HCT116 (cell line): Measurements from ENCODE around the gene HTRA2. TPM values are rescaled to one million over a fixed set of nuclear protein-coding genes. Genes with fewer than 3 reads are reported as not detected.

Experiments used
- ATAC-seq: fragments of 200-7000 bp; cut with Tn5 transposase; 2 replicates; pipeline ENCODE4 v1.9.1; 2020; ENCODE audit warnings: mild to moderate bottlenecking, moderate library complexity
- BruUV-seq: library from RNA; stranded (reverse); fragments of 400-500 nt; replicated peaks from 2 replicates; lab custom pipeline; 2021; lab: Mats Ljungman, UMichigan
- CTCF ChIA-PET: fragments of 300-600 bp; sonication (Branson Sonifier 250); formaldehyde crosslinking; loops from one replicate; lab custom pipeline; 2021; ENCODE audit warnings: antibody characterized with exemption; lab: Charles Lee
- POLR2A ChIA-PET: fragments of 300-600, 350-600 bp; sonication (Branson Sonifier 250); formaldehyde crosslinking; loops from one replicate; lab custom pipeline; 2021; ENCODE audit warnings: antibody characterized with exemption; lab: Charles Lee
- RAD21 ChIA-PET, 2 experiments: fragments of 300-600 bp; sonication (Branson Sonifier 250); formaldehyde crosslinking; loops; one replicate each; lab custom pipeline; 2023; ENCODE audit warnings: low total read pairs in 2 of 2; ENCODE audit not compliant: uncharacterized antibody in 2 of 2, unreplicated experiment in 2 of 2, low non-redundant PET in 1 of 2; lab: Charles Lee
- DNase-seq: peaks from one replicate; pipeline ENCODE4 v3.0.0-alpha.2; 2010; ENCODE audit warnings: low read depth, low spot score
- H2AFZ ChIP-seq: fragments of 200-600 bp; shearing (Covaris generic), sonication (generic); 2 replicates; pipeline ENCODE4 v1.6.1; 2017; ENCODE audit warnings: low read depth, mixed run types, mixed read lengths, antibody characterized with exemption, low read length; ENCODE audit not compliant: poor library complexity, severe bottlenecking
- H3K27ac ChIP-seq: 2 replicates; pipeline ENCODE4 v1.5.1; 2012; ENCODE audit warnings: low read depth, low read length
- H3K27me3 ChIP-seq: fragments of 200-600 bp; sonication (generic); 2 replicates; pipeline ENCODE4 v1.6.1; 2016; ENCODE audit warnings: mixed run types, low read length, mixed read lengths; ENCODE audit not compliant: insufficient read depth
- H3K36me3 ChIP-seq, 2 experiments: fragments of 200-500 bp in 1 of 2; fragments of 200-600 bp in 1 of 2; sonication (Bioruptor generic) in 1 of 2; sonication (generic) in 1 of 2; 2 replicates each; pipeline versions ENCODE4 v1.5.1 to v1.6.1; 2014 to 2016; ENCODE audit warnings: low read length in 2 of 2, inconsistent platforms in 1 of 2, mixed read lengths in 1 of 2, mixed run types in 1 of 2; ENCODE audit not compliant: insufficient read depth in 2 of 2, control insufficient read depth in 1 of 2
- H3K4me1 ChIP-seq, 2 experiments: fragments of 200-600 bp in 1 of 2; sonication (generic) in 1 of 2; 2 replicates each; pipeline versions ENCODE4 v1.5.1 to v1.6.1; 2012 to 2017; ENCODE audit warnings: low read length in 2 of 2, inconsistent platforms in 1 of 2, mild to moderate bottlenecking in 1 of 2, mixed read lengths in 1 of 2, mixed run types in 1 of 2, moderate library complexity in 1 of 2; ENCODE audit not compliant: insufficient read depth in 2 of 2, control insufficient read depth in 1 of 2
- H3K4me2 ChIP-seq: fragments of 200-600 bp; sonication (generic); 2 replicates; pipeline ENCODE4 v1.6.1; 2017; ENCODE audit warnings: mixed run types, low read length, mixed read lengths
- H3K4me3 ChIP-seq, 2 experiments: fragments of 200-600 bp in 1 of 2; sonication (generic) in 1 of 2; replicated peaks in 1 of 2; 2 replicates each; pipeline ENCODE4 v1.5.1; 2011 to 2016; ENCODE audit warnings: low read length in 2 of 2, control low read depth in 1 of 2, low read depth in 1 of 2, mild to moderate bottlenecking in 1 of 2, mixed read lengths in 1 of 2, mixed run types in 1 of 2
- H3K79me2 ChIP-seq: fragments of 200-600 bp; sonication (generic); 2 replicates; pipeline ENCODE4 v1.6.1; 2017; ENCODE audit warnings: mild to moderate bottlenecking, mixed run types, low read length, moderate library complexity, mixed read lengths; ENCODE audit not compliant: insufficient read depth
- H3K9ac ChIP-seq: fragments of 200-600 bp; sonication (generic); 2 replicates; pipeline ENCODE4 v1.6.1; 2016; ENCODE audit warnings: low read length, mixed read lengths
- H3K9me2 ChIP-seq: fragments of 200-600 bp; sonication (generic), shearing (Covaris generic); 2 replicates; pipeline ENCODE4 v1.6.1; 2017; ENCODE audit warnings: mixed run types, mild to moderate bottlenecking, moderate library complexity; ENCODE audit not compliant: insufficient read depth
- H3K9me3 ChIP-seq, 2 experiments: fragments of 200-500 bp in 1 of 2; fragments of 200-600 bp in 1 of 2; sonication (Bioruptor generic) in 1 of 2; sonication (generic) in 1 of 2; 2 replicates each; pipeline ENCODE4 v1.6.1; 2014 to 2017; ENCODE audit warnings: low read length in 2 of 2, mixed read lengths in 2 of 2, inconsistent platforms in 1 of 2, low read depth in 1 of 2, mild to moderate bottlenecking in 1 of 2, mixed run types in 1 of 2, moderate library complexity in 1 of 2; ENCODE audit not compliant: control insufficient read depth in 1 of 2, insufficient read depth in 1 of 2
- H4K20me1 ChIP-seq: fragments of 200-600 bp; sonication (generic), shearing (Covaris generic); 2 replicates; pipeline ENCODE4 v1.6.1; 2017; ENCODE audit warnings: mixed run types, mild to moderate bottlenecking, moderate library complexity; ENCODE audit not compliant: insufficient read depth
- EGR1 ChIP-seq: IDR thresholded peaks from 2 replicates; pipeline ENCODE4 v1.6.1; 2012; ENCODE audit warnings: low read depth
- EZH2 ChIP-seq: fragments of 200-600 bp; sonication (generic); IDR thresholded peaks from 2 replicates; pipeline ENCODE4 v1.6.1; 2017; ENCODE audit warnings: antibody characterized with exemption, mixed run types
- EZH2phosphoT487 ChIP-seq: fragments of 200-600 bp; IDR thresholded peaks from 2 replicates; pipeline ENCODE4 v1.6.1; 2018; ENCODE audit warnings: antibody characterized with exemption, borderline replicate concordance
- JUND ChIP-seq: IDR thresholded peaks from 2 replicates; pipeline ENCODE4 v1.6.1; 2012
- MAX ChIP-seq: IDR thresholded peaks from 2 replicates; pipeline ENCODE4 v1.6.1; 2012
- POLR2A ChIP-seq: IDR thresholded peaks from 2 replicates; pipeline ENCODE4 v1.7.0; 2011; ENCODE audit warnings: borderline replicate concordance; ENCODE audit not compliant: insufficient read depth, insufficient read length; ENCODE audit errors: extremely low read depth
- POLR2AphosphoS5 ChIP-seq: IDR thresholded peaks from 2 replicates; pipeline ENCODE4 v1.6.1; 2011; ENCODE audit warnings: mild to moderate bottlenecking, low read depth, low read length, moderate library complexity
- ZFX ChIP-seq: fragments of 450-650 bp; IDR thresholded peaks from 2 replicates; pipeline ENCODE4 v1.6.1; 2017
- ZNF274 ChIP-seq: fragments of 200-500 bp; sonication (Bioruptor generic); IDR thresholded peaks from 2 replicates; pipeline ENCODE4 v1.6.1; 2014; ENCODE audit warnings: mild to moderate bottlenecking, low read depth, low read length, inconsistent platforms
- intact Hi-C: fragments of 100-400 bp; cut with micrococcal nuclease; formaldehyde crosslinking; loops from 2 replicates; pipeline ENCODE4 v1.10.0; 2022
- total RNA-seq: library from RNA; stranded (reverse); gene quantifications from one replicate; pipeline ENCODE4 v1.2.1, GENCODE V29; 2021; ENCODE audit not compliant: unreplicated experiment
- TF ChIP-seq, protein P1 (sequence below): IDR thresholded peaks from 2 replicates; pipeline ENCODE4 v1.6.1; 2011; ENCODE audit warnings: mild to moderate bottlenecking, low read length, moderate library complexity; ENCODE audit not compliant: insufficient replicate concordance; ENCODE audit errors: extremely low read depth
- TF ChIP-seq, protein P2 (sequence below): IDR thresholded peaks from 2 replicates; pipeline ENCODE4 v1.6.1; 2012; ENCODE audit warnings: low read depth

Gene HTRA2
- total RNA-seq, 1 experiment from 2014 or later = 36.2 TPM

GRCh38 chr2:74576211-74576862 lies 46.6 kb downstream of the HTRA2 start:
- H3K4me1 ChIP-seq = peaks cover 0 to 3% of the 10 kb centered on the region in 2 experiments; a peak in 1 of 4 replicates
- no peak for ATAC-seq
- H3K27ac ChIP-seq = no peak overlapping the region
- H3K9ac ChIP-seq = no peak overlapping the region
- H3K79me2 ChIP-seq = no peaks in the 10 kb centered on the region
- CTCF ChIA-PET = no interaction called here
- RAD21 ChIA-PET = interaction anchor here in 1 of 2 experiments (0.6 kb wide), 1 partner anchor 1057 kb away, joined by 3 read pairs; no protein-coding TSS in a partner anchor
- no peaks in the 10 kb centered on the region for H4K20me1 ChIP-seq
- no peak for TF ChIP-seq EGR1
- TF ChIP-seq POLR2A = no peak
- no peak for TF ChIP-seq JUND
- TF ChIP-seq EZH2phosphoT487 = no peak
- TF ChIP-seq, protein P1, sequence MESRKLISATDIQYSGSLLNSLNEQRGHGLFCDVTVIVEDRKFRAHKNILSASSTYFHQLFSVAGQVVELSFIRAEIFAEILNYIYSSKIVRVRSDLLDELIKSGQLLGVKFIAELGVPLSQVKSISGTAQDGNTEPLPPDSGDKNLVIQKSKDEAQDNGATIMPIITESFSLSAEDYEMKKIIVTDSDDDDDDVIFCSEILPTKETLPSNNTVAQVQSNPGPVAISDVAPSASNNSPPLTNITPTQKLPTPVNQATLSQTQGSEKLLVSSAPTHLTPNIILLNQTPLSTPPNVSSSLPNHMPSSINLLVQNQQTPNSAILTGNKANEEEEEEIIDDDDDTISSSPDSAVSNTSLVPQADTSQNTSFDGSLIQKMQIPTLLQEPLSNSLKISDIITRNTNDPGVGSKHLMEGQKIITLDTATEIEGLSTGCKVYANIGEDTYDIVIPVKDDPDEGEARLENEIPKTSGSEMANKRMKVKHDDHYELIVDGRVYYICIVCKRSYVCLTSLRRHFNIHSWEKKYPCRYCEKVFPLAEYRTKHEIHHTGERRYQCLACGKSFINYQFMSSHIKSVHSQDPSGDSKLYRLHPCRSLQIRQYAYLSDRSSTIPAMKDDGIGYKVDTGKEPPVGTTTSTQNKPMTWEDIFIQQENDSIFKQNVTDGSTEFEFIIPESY = no peak
- TF ChIP-seq ZFX = no peak
- TF ChIP-seq, protein P2, sequence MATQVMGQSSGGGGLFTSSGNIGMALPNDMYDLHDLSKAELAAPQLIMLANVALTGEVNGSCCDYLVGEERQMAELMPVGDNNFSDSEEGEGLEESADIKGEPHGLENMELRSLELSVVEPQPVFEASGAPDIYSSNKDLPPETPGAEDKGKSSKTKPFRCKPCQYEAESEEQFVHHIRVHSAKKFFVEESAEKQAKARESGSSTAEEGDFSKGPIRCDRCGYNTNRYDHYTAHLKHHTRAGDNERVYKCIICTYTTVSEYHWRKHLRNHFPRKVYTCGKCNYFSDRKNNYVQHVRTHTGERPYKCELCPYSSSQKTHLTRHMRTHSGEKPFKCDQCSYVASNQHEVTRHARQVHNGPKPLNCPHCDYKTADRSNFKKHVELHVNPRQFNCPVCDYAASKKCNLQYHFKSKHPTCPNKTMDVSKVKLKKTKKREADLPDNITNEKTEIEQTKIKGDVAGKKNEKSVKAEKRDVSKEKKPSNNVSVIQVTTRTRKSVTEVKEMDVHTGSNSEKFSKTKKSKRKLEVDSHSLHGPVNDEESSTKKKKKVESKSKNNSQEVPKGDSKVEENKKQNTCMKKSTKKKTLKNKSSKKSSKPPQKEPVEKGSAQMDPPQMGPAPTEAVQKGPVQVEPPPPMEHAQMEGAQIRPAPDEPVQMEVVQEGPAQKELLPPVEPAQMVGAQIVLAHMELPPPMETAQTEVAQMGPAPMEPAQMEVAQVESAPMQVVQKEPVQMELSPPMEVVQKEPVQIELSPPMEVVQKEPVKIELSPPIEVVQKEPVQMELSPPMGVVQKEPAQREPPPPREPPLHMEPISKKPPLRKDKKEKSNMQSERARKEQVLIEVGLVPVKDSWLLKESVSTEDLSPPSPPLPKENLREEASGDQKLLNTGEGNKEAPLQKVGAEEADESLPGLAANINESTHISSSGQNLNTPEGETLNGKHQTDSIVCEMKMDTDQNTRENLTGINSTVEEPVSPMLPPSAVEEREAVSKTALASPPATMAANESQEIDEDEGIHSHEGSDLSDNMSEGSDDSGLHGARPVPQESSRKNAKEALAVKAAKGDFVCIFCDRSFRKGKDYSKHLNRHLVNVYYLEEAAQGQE = no peak
- TF ChIP-seq EZH2 = no peak
- no peak for TF ChIP-seq ZNF274
- no peak for TF ChIP-seq MAX
- TF ChIP-seq POLR2AphosphoS5 = no peak
- H3K4me3 ChIP-seq = no peak overlapping the region
- POLR2A ChIA-PET = no interaction called here
- H3K27me3 ChIP-seq = no peaks in the 10 kb centered on the region
- H3K4me2 ChIP-seq = no peak overlapping the region
- no peak overlapping the region for H2AFZ ChIP-seq
- intact Hi-C loops = no loop called here
- no peaks in the 10 kb centered on the region for H3K9me2 ChIP-seq
- no TSS peak for BruUV-seq
- peaks cover 0 to 2% of the 10 kb centered on the region in 2 experiments; a peak in 1 of 4 replicates for H3K36me3 ChIP-seq
- no peak for DNase-seq
- no peaks in the 10 kb centered on the region for H3K9me3 ChIP-seq
